Psoas muscle (tissue), 8 donors: ENCODE measurements around the gene HCFC1R1. TPM values are rescaled to one million over a fixed set of nuclear protein-coding genes. Genes with fewer than 3 reads are reported as not detected.
A peak's percentile ranks its signal among the peaks of the same experiment; 100 is the strongest.

Source experiments
- ATAC-seq, 4 donors: fragments of 200-7000 bp; cut with Tn5 transposase; one replicate each; pipeline ENCODE4 v1.9.1; 2020; ENCODE audit warnings: moderate library complexity in 3 of 4, mild to moderate bottlenecking in 2 of 4
- DNase-seq, 2 donors: peaks; one replicate each; pipeline ENCODE4 v3.0.0-alpha.2; 2020
- H3K27ac ChIP-seq: fragments of 200-600 bp; one replicate; pipeline ENCODE4 v1.8.0; 2022
- H3K27me3 ChIP-seq, 3 donors: fragments of 200-600 bp in 1 of 3; one replicate each; pipeline versions ENCODE4 v1.6.1 to v1.8.0; 2013 to 2022; ENCODE audit warnings: low read length in 2 of 3, mild to moderate bottlenecking in 2 of 3, moderate library complexity in 1 of 3; ENCODE audit not compliant: insufficient read depth in 3 of 3
- H3K36me3 ChIP-seq, 2 donors: fragments of 200-600 bp in 1 of 2; one replicate each; pipeline versions ENCODE4 v1.6.1 to v1.8.0; 2013 to 2022; ENCODE audit warnings: low read depth in 1 of 2, mild to moderate bottlenecking in 1 of 2, moderate library complexity in 1 of 2; ENCODE audit not compliant: insufficient read depth in 1 of 2
- H3K4me1 ChIP-seq: fragments of 200-600 bp; one replicate; pipeline ENCODE4 v1.8.0; 2022
- H3K4me3 ChIP-seq: fragments of 200-600 bp; one replicate; pipeline ENCODE4 v1.8.0; 2022; ENCODE audit warnings: mild to moderate bottlenecking
- H3K9me3 ChIP-seq: fragments of 200-600 bp; one replicate; pipeline ENCODE4 v1.8.0; 2022
- CTCF ChIP-seq: fragments of 200-600 bp; IDR thresholded peaks from one replicate; pipeline ENCODE4 v1.8.0; 2022; ENCODE audit warnings: antibody characterized with exemption
- WGBS, 3 donors: extraction: QIAGEN DNeasy Blood & Tissue Kit; methylation state at CpG; one replicate each; pipeline versions ENCODE4 v1.1.6 to v1.1.7; 2013; 5-methylcytosine and 5-hydroxymethylcytosine counted together
- intact Hi-C, 2 donors: fragments of 100-400 bp; cut with DNase I; formaldehyde crosslinking; loops; one replicate each; pipeline versions ENCODE4 v1.11.0 to v1.14.2; 2022
- polyA plus RNA-seq, 3 donors: library from polyadenylated mRNA; stranded (reverse); fragments of 200-250 nt; gene quantifications; one replicate each; pipeline ENCODE4 v1.2.3, GENCODE V29; 2013
- total RNA-seq, 4 donors: library from RNA; stranded (reverse); fragmentation: NEBNext Ultra II Directional in 2 of 4; extraction: Animal tissue kit (Norgen Biotek cat#: 25700) in 2 of 4; gene quantifications; one replicate each; pipeline versions ENCODE4 v1.2.1 to v1.2.4, GENCODE V29; 2021 to 2023
- donor health status: healthy with polysubstance abuse.
- donor health status: DM: no; HTN: no; CAD: no; lungs with moderate emphysema.
- donor health status: Bipolar disorder and iron deficiency.
- donor health status: healthy.
- donor health status: DM: yes; HTN: yes; CAD: no.
- donor health status: DM: no; HTN: no; CAD: no.
- donor health status: DM: no; HTN: no; CAD: no.
- donor health status: DM: yes; HTN: yes; CAD: no.

The HCFC1R1 gene
- total and polyA plus RNA-seq, 7 donors = 65.1 to 258 (median 160) TPM

DNA sequence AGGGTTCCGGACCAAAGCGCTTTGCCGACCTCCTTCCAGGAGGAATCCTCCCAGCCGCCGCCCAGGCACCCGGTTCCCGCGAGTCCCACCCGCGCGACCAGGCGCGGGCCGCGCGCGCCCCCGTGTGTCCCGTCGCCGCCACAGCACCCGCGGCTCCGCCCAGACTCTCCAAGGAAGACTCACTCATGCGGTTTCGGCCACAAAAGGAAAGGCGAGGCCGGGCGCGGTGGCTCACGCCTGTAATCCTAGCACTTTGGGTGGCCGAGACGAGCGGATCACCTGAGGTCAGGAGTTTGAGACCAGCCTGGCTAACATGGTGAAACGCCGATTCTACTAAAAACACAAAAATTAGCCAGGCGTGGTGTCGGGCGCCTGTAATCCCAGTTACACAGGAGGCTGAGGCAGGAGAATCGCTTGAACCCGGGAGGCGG is 40.0 kb downstream of the HCFC1R1 start:
- H3K27ac ChIP-seq = peak overlapping the region; percentile 24
- DNase-seq (peak; percentile 84 to 90), ATAC-seq (peak; percentile 67 to 73 (median 69))
- H3K9me3 ChIP-seq = no peaks in the 10 kb centered on the region
- intact Hi-C loops = no loop called here
- peaks cover 0 to 6% (median 0%) of the 10 kb centered on the region in 3 donors for H3K27me3 ChIP-seq
- H3K4me1 ChIP-seq = peaks cover 28% of the 10 kb centered on the region
- 9 to 14% (median 10%) methylated on average over 29 to 42 of the region's 42 CpGs for WGBS, 3 donors
- peak; percentile 90 for TF ChIP-seq CTCF
- peak overlapping the region; percentile 37 for H3K4me3 ChIP-seq
- H3K36me3 ChIP-seq = no peaks in the 10 kb centered on the region

GRCh38 chr16:2982402-2982801 is 41.3 kb downstream of the HCFC1R1 start:
- ATAC-seq = no peak

GRCh38 chr16:2981899-2982250 is 41.9 kb downstream of the HCFC1R1 start:
- intact Hi-C loops = no loop called here
- Histone ChIP-seq H3K4me3 (no peak overlapping the region), H3K27ac (no peak overlapping the region), H3K9me3 (no peaks in the 10 kb centered on the region), H3K36me3 (no peaks in the 10 kb centered on the region), H3K27me3 (peaks cover 0 to 6% (median 0%) of the 10 kb centered on the region in 3 donors), H3K4me1 (peaks cover 28% of the 10 kb centered on the region)
- ATAC-seq = no peak
- no peak for TF ChIP-seq CTCF
- DNase-seq = no peak
- 78 to 79% (median 78%) methylated on average over 4 of the region's 4 CpGs for WGBS, 3 donors

More at GRCh38 chr16:2982402-2982801, 41.3 kb downstream of the HCFC1R1 start:
- no peak overlapping the region for H3K4me3 ChIP-seq
- intact Hi-C loops = no loop called here
- peaks cover 28% of the 10 kb centered on the region for H3K4me1 ChIP-seq
- 85 to 89% (median 88%) methylated on average over 5 of the region's 5 CpGs for WGBS, 3 donors
- no peak for DNase-seq
- no peaks in the 10 kb centered on the region for H3K9me3 ChIP-seq
- peaks cover 0 to 6% (median 0%) of the 10 kb centered on the region in 3 donors for H3K27me3 ChIP-seq
- TF ChIP-seq CTCF = no peak
- H3K36me3 ChIP-seq = no peaks in the 10 kb centered on the region
- H3K27ac ChIP-seq = no peak overlapping the region

DNA sequence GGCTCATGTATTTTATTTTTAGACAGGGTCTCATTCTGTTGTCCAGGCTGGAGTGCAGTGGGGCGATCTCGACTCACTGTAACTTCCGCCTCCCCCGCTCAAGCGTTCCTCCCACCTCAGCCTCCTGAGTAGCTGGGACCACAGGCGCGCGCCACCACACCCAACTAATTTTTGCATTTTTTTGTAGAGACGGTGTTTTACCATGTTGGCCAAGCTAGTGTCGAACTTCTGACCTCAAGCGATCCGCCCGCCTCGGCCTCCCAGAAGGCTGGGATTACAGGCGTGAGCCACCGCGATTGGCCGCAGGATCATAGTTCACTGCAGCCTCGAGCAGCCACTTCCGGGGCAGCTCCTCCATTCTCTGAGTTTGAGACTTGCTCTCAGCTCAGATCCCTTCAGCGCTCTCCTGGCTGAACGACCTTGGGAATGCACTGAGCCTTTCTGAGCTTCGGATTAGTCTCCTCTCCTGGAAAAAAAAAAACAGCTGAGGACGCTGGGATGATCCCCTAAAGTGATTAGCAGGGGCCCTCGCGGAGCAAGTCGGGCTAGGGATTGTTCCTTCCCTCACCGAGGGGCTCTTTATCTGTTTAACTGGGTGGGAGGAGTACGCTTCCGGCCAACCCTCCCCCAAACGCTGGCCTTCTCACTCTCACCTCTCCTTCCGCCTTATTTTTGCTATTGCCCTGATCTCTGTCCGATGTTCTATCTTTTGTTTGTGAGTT is 42.4 kb downstream of the HCFC1R1 start:
- Histone ChIP-seq H3K36me3 (no peaks in the 10 kb centered on the region), H3K4me3 (peak overlapping the region; percentile 89), H3K4me1 (peaks cover 25% of the 10 kb centered on the region), H3K27ac (no peak overlapping the region), H3K9me3 (no peaks in the 10 kb centered on the region), H3K27me3 (peaks cover 0 to 6% (median 2%) of the 10 kb centered on the region in 3 donors)
- ATAC-seq = no peak
- no peak for DNase-seq
- no peak for TF ChIP-seq CTCF
- intact Hi-C loops = no loop called here
- 57 to 61% (median 60%) methylated on average over 31 to 33 of the region's 33 CpGs for WGBS, 3 donors
